ENCODE measurements around the gene RNF38. TPM values are rescaled to one million over a fixed set of nuclear protein-coding genes. Genes with fewer than 3 reads are reported as not detected.
"Not testable (repeated sequence)": the region's sequence is repeated elsewhere in the genome, so short reads cannot be mapped to it uniquely, and the experiment has no call there.

Gene RNF38
- polyA plus RNA-seq, 4 donors: 43.2 to 54.5 (median 53.4) TPM

GRCh38 chr9:36298566-36298965 is 101.5 kb downstream of the RNF38 start:
- DNase-seq (ENCODE audit: low read depth in 4 of 4, low spot score in 3 of 4): no peak

- no peak for DNase-seq (ENCODE audit: low read depth in 4 of 4, low spot score in 3 of 4)
Observed at GRCh38 chr9:36297798-36298197, 102.3 kb downstream of the RNF38 start.

- DNase-seq (ENCODE audit: low read depth in 4 of 4, low spot score in 3 of 4): not testable (repeated sequence)
Observed at GRCh38 chr9:36294996-36295395, 105.1 kb downstream of the RNF38 start.

- no peak for DNase-seq (ENCODE audit: low read depth in 4 of 4, low spot score in 3 of 4)
Observed at GRCh38 chr9:36293918-36294317, 106.2 kb downstream of the RNF38 start.

- DNase-seq (ENCODE audit: low read depth in 4 of 4, low spot score in 3 of 4): no peak
Observed at GRCh38 chr9:36293171-36293570, 106.9 kb downstream of the RNF38 start.

GRCh38 chr9:36292641-36293040 is 107.4 kb downstream of the RNF38 start:
- no peak for DNase-seq (ENCODE audit: low read depth in 4 of 4, low spot score in 3 of 4)

- DNase-seq (ENCODE audit: low read depth in 4 of 4, low spot score in 3 of 4): no peak
Observed at GRCh38 chr9:36290996-36291395, 109.1 kb downstream of the RNF38 start.

- DNase-seq (ENCODE audit: low read depth in 4 of 4, low spot score in 3 of 4): no peak
Observed at GRCh38 chr9:36289836-36290435, 110.1 kb downstream of the RNF38 start.

- DNase-seq (ENCODE audit: low read depth in 4 of 4, low spot score in 3 of 4): no peak
Observed at GRCh38 chr9:36288070-36288469, 112.0 kb downstream of the RNF38 start.

Other genes starting within 250 kb of the RNF38 start
- under 1 TPM; 0.18 to 0.37 (median 0.32) TPM for gene CCIN, start 230.9 kb downstream of the RNF38 start, polyA plus RNA-seq (ENCODE audit: insufficient read length in 4 of 4)
- gene CLTA, start 209.3 kb downstream of the RNF38 start, polyA plus RNA-seq (ENCODE audit: insufficient read length in 4 of 4): 100 to 1,000 TPM; 274 to 298 (median 291) TPM
- gene GNE, start 141.8 kb downstream of the RNF38 start, polyA plus RNA-seq (ENCODE audit: insufficient read length in 4 of 4): 10 to 100 TPM; 18.6 to 20.4 (median 19.6) TPM
- gene MELK, start 172.6 kb upstream of the RNF38 start, polyA plus RNA-seq (ENCODE audit: insufficient read length in 4 of 4): 10 to 100 TPM; 20.6 to 23.2 (median 21.4) TPM

Measured in right renal pelvis (tissue), 4 donors.